AG09309 (cell line): ENCODE measurements around the gene MS4A18.

Experiments
- DNase-seq: peaks from one replicate; pipeline ENCODE4 v3.0.0-alpha.2; 2010; ENCODE audit warnings: low read depth
- H3K4me3 ChIP-seq: 2 replicates; pipeline ENCODE4 v1.5.1; 2011; ENCODE audit warnings: mild to moderate bottlenecking, low read depth, low read length, moderate library complexity; ENCODE audit not compliant: control insufficient read depth
- TF ChIP-seq, protein P1 (sequence below): IDR thresholded peaks from 2 replicates; pipeline ENCODE4 v1.5.1; 2011; ENCODE audit warnings: mild to moderate bottlenecking, low read depth, low read length, inconsistent platforms; ENCODE audit not compliant: insufficient read depth, control insufficient read depth; ENCODE audit errors: missing control alignments

MS4A18 gene

DNA sequence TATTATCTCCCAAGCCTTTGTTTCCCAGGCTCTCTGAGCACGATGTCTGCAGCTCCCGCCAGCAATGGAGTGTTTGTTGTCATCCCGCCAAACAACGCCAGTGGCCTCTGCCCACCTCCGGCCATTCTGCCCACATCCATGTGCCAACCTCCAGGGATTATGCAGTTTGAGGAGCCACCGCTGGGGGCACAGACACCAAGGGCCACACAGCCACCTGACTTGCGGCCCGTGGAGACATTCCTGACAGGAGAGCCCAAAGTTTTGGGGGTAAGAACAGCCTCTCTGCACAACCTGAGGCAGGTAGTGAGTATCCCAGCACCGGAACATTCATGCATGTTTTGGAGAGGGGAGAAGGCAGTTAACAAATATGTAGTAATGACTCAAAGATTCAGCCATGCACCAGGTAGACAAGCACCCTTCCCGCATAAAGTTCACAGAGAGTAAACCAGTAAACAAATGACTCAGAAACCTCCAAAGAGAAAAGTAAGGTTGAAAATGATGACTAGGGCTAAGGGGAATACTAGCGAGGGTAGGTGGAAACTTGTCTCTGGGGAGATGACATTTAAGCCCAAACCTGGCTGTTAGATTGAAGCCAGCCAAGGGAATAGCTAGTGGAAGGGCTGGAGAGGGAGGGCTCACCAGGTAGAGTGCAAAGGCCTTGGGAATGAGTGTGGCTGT, 39.3 kb downstream of the MS4A18 start:
- no peak for DNase-seq
- TF ChIP-seq, protein P1, sequence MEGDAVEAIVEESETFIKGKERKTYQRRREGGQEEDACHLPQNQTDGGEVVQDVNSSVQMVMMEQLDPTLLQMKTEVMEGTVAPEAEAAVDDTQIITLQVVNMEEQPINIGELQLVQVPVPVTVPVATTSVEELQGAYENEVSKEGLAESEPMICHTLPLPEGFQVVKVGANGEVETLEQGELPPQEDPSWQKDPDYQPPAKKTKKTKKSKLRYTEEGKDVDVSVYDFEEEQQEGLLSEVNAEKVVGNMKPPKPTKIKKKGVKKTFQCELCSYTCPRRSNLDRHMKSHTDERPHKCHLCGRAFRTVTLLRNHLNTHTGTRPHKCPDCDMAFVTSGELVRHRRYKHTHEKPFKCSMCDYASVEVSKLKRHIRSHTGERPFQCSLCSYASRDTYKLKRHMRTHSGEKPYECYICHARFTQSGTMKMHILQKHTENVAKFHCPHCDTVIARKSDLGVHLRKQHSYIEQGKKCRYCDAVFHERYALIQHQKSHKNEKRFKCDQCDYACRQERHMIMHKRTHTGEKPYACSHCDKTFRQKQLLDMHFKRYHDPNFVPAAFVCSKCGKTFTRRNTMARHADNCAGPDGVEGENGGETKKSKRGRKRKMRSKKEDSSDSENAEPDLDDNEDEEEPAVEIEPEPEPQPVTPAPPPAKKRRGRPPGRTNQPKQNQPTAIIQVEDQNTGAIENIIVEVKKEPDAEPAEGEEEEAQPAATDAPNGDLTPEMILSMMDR = peak; percentile 7
- H3K4me3 ChIP-seq = no peak overlapping the region

DNA sequence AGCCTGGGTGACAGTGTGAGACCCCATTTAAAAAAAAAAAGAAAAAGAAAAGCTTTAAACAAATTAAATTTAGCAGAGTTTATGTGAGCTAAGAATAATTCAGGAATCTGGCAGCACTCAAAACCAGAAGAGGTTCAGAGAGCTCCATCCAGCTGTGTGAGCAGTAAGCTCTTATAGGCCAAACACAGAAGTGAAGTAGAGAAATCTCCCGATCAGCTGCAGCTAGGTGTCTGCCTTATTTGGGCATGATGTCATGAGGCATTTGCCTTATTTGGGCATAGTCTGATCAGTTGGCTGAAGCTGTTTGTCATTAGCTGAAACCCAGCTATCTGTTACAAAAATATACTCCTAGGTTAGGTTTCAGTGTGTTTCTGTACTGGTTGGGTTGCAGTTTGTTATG, 40.4 kb downstream of the MS4A18 start:
- TF ChIP-seq, protein P1 = no peak
- H3K4me3 ChIP-seq = no peak overlapping the region
- no peak for DNase-seq

DNA sequence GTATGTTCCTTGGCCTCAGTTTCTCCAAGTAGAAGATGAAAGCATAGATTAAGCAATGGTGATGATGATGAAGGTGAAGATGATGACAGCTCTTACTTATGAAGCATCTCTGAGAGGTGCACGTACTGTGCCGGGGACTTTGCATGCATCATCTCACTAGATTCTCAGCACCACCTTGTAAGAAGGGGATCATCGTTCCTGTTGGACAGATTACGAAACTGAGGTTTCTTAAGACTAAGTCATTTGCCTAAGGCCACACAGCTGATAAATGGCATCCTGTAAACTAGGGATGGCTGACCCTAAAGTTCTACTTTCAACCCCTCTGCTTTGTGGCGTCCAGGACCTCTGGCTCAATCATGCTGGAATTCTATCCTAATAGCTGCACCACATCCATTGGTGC, 40.8 kb downstream of the MS4A18 start:
- TF ChIP-seq, protein P1 = no peak
- no peak overlapping the region for H3K4me3 ChIP-seq
- DNase-seq = no peak

DNA sequence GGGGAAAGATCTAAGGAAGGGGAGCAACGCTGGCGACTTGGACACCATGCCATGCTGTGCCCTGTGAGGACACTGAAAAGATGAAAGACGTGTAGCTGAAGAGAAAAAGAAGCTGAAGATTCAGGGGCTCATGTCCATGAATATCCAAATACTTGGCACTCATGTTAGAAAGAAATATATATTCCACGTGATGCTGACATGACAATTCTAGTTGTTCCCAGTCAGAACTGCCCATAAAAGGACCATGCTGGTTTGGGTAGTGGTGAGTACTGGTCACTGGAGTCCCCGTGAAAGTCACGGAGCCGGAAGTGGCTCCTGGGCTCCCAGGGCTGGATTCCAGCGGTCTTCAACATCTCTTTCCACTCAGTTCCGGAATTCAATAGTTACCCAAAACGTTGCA, 42.0 kb downstream of the MS4A18 start:
- DNase-seq = no peak
- TF ChIP-seq, protein P1 = no peak
- H3K4me3 ChIP-seq = no peak overlapping the region

DNA sequence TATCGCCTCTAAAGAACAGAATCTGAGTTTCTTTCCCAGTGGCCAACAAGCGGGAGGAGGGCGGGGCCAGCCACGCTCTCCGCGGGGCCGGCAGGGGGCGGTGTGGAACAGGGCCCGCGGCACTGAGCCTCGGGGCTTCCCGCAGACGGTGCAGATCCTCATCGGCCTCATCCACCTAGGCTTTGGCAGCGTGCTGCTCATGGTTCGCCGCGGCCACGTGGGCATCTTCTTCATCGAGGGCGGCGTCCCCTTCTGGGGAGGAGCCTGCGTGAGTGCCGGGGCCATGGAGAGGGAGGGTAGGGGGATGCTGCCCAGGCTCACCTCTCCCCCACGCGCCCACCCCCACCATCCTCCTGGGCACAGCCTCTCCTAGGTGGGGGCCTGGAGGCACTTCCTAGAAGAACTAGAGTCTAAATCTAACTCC, 42.9 kb downstream of the MS4A18 start:
- no peak for DNase-seq
- no peak overlapping the region for H3K4me3 ChIP-seq
- TF ChIP-seq, protein P1 = peak; percentile 31

DNA sequence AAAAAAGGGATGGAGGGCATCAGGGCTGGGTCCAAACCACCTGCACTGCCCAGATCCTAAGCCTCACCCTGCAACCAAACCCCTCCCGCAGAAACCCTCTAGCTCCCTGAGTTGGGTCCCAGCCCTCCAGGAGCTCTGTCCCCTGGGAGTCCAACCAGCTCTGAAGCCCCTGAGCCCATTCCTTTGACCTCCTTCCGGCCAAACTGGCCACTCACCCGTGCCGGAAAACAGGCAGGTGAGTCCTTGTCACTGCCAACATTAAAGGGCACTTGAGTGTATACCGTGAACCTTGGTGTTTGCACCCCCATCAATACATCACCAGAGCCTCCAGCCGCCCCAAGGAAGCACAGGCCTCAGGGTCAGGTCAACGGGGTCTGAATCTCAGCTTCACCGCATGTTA, 43.7 kb downstream of the MS4A18 start:
- TF ChIP-seq, protein P1 = no peak
- no peak for DNase-seq
- H3K4me3 ChIP-seq = no peak overlapping the region
